ENCODE results near the gene SEBOX.

Gene SEBOX

GRCh38 chr17:28317099-28317965, 47.7 kb downstream of the SEBOX start:
- no peak for DNase-seq

GRCh38 chr17:28315846-28316705, 48.9 kb downstream of the SEBOX start:
- no peak for DNase-seq

GRCh38 chr17:28313841-28314240, 51.2 kb downstream of the SEBOX start:
- no peak for DNase-seq
